Measurements from ENCODE around the gene DDX1. TPM values are rescaled to one million over a fixed set of nuclear protein-coding genes. Genes with fewer than 3 reads are reported as not detected.
A peak's percentile ranks its signal among the peaks of the same experiment; 100 is the strongest.
"Not testable (repeated sequence)": the region's sequence is repeated elsewhere in the genome, so short reads cannot be mapped to it uniquely, and the experiment has no call there.

The DDX1 gene
- 102 and 106 TPM in 2 replicates for total RNA-seq (2014; rRNA removed; shearing (Covaris generic))
- 88.1 and 99.9 TPM in 2 replicates for polyA plus RNA-seq (2016; fragmentation: Nextera tagmentation; extraction: Ambion mirVana)
- long read RNA-seq, transcript DDX1-201 (26 exons, 2,739 nt): major isoform, 48 of 78 reads
- long read RNA-seq, partial matches to known transcripts: 25 of 78 reads
- long read RNA-seq, other reads (novel, unspliced or antisense): 5 of 78 reads

DNA sequence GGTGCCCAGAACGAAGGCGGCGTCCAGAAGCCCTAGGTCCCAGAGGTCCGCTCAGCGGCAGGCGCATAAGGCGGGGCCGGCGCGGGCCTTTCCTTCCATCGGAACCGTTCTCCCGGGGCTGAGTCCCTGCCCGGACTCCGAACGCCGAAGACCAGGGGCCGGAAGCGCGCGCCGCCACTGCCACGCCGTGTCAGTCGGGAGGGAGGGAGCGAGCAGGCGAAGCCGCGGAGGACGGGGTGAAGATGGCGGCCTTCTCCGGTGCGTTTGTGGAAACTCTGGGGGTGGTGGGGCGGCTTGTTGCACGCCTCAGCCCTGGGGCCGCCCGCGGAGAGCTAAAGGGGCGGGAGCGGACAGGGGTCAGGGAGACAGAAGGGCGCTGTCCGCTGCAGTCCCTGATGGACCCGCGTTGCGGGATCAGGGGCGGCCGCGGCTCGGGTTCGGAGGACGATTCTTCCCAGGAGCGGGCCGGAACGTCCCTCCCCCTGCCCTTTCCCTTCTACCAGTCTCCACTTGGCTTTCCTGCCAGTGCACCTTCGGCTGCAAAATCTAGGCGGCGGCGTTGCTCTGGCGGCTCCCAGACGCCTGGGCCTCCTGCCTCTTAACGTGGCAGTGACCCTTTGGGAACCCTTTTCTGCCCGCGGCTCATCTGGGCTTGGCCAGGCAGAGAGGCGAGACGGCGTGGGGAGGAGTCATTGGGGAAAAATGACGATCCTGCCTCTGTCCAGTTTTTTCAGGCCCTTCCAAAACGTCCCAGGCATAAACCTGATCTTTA, at the start of gene DDX1:
Gene DDX1, plus strand, starts transcription at position 177 of the 772 bp plus-strand sequence. Its CDS starts 66 bp downstream, at position 243.
- Mint-ChIP-seq H3K36me3 (ENCODE audit: low read depth) (peaks cover 19% of the 10 kb centered on the region), H3K4me3 (peak within 1 kb of the TSS; percentile 94), H3K4me1 (peaks cover 14% of the 10 kb centered on the region), H3K27ac (peak within 1 kb of the TSS; percentile 96), H3K27me3 (ENCODE audit: insufficient read depth, low read depth, poor library complexity) (no peaks in the 10 kb centered on the region), H3K9me3 (no peaks in the 10 kb centered on the region; the same call in 2 of the 3 replicates)
- Histone ChIP-seq H3K9me2 (ENCODE audit: insufficient read depth) (no peaks in the 10 kb centered on the region), H2AFZ (peak within 1 kb of the TSS; percentile 94), H4K20me1 (replicated peaks; ENCODE audit: insufficient read depth) (peaks cover 16% of the 10 kb centered on the region), H3K4me1 (ENCODE audit: insufficient read depth) (peaks cover 11% of the 10 kb centered on the region), H3F3A (replicated peaks; ENCODE audit: low read depth) (no peaks in the 10 kb centered on the region), H3K4me3 (peak within 1 kb of the TSS; percentile 94), H3K27me3 (ENCODE audit: insufficient read depth) (no peaks in the 10 kb centered on the region), H3K36me3 (ENCODE audit: insufficient read depth) (peaks cover 25% of the 10 kb centered on the region), H3K79me2 (replicated peaks; ENCODE audit: insufficient read depth) (peaks cover 40% of the 10 kb centered on the region), H3K4me2 (peak within 1 kb of the TSS; percentile 95), H3K27ac (ENCODE audit: low read depth) (peak within 1 kb of the TSS; percentile 90)
- ATAC-seq: peak; percentile 95
- TF ChIP-seq CREB1 (CRISPR knock-in tag; IDR thresholded peaks at IDR 0.05; ENCODE audit: low read depth) (peak; percentile 74), POLR2AphosphoS5 (IDR thresholded peaks at IDR 0.05; ENCODE audit: low read depth) (peak; percentile 96), EZH2 (IDR thresholded peaks at IDR 0.05; ENCODE audit: low read depth, unreplicated experiment) (no peak)
- TF ChIP-seq, protein P1, sequence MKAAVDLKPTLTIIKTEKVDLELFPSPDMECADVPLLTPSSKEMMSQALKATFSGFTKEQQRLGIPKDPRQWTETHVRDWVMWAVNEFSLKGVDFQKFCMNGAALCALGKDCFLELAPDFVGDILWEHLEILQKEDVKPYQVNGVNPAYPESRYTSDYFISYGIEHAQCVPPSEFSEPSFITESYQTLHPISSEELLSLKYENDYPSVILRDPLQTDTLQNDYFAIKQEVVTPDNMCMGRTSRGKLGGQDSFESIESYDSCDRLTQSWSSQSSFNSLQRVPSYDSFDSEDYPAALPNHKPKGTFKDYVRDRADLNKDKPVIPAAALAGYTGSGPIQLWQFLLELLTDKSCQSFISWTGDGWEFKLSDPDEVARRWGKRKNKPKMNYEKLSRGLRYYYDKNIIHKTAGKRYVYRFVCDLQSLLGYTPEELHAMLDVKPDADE (IDR thresholded peaks at IDR 0.05): peak; percentile 85
- DNase-seq (ENCODE audit: low spot score): peak; percentile 89

DNA sequence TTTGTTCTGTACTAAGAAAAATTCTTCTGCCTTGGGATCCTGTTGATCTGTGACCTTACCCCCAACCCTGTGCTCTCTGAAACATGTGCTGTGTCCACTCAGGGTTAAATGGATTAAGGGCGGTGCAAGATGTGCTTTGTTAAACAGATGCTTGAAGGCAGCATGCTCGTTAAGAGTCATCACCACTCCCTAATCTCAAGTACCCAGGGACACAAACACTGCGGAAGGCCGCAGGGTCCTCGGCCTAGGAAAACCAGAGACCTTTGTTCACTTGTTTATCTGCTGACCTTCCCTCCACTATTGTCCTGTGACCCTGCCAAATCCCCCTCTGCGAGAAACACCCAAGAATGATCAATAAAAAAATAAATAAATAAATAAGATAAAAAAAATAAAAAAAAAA, 49.4 kb upstream of the DDX1 start:
- H3K27ac Mint-ChIP-seq; H3F3A ChIP-seq (replicated peaks; ENCODE audit: low read depth); H3K4me3 ChIP-seq; DNase-seq (ENCODE audit: low spot score); H3K36me3 ChIP-seq (ENCODE audit: insufficient read depth); H3K4me3 Mint-ChIP-seq; H3K9me2 ChIP-seq (ENCODE audit: insufficient read depth); H3K79me2 ChIP-seq (replicated peaks; ENCODE audit: insufficient read depth); H3K9me3 Mint-ChIP-seq; H3K4me2 ChIP-seq; ATAC-seq; H3K4me1 ChIP-seq (ENCODE audit: insufficient read depth); H3K27me3 Mint-ChIP-seq (ENCODE audit: insufficient read depth, low read depth, poor library complexity); H4K20me1 ChIP-seq (replicated peaks; ENCODE audit: insufficient read depth); H3K27ac ChIP-seq (ENCODE audit: low read depth); H3K27me3 ChIP-seq (ENCODE audit: insufficient read depth); H3K4me1 Mint-ChIP-seq; H2AFZ ChIP-seq: not testable (repeated sequence)
- H3K36me3 Mint-ChIP-seq (ENCODE audit: low read depth): peaks cover 26% of the 10 kb centered on the region

DNA sequence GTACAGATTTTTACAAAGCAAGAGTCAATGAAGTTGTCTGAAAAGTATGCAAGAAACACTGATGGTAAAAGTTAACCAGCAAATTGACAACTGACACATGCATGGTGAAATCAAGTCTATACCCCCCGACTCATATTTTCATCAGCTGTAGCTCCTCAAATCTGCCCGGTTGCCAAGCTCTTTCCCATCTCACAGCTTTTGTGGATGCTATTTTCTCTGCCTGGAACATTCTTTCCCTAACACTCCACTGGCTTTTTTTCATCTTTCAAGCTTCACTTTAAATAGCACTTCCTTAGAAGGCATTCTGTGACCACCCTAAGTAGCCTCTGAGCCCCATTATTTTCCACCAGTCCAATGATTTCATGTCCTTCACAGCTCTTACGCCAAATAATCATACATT, 48.6 kb upstream of the DDX1 start:
- ATAC-seq (no peak), DNase-seq (ENCODE audit: low spot score) (no peak)
- H3K27me3 Mint-ChIP-seq (ENCODE audit: insufficient read depth, low read depth, poor library complexity): no peaks in the 10 kb centered on the region
- H3K9me3 Mint-ChIP-seq: peaks cover 4% of the 10 kb centered on the region; the same call in 2 of the 3 replicates
- no peak overlapping the region for H3K4me3 Mint-ChIP-seq
- Histone ChIP-seq H3K4me3 (no peak overlapping the region), H3K4me1 (ENCODE audit: insufficient read depth) (no peaks in the 10 kb centered on the region), H3K4me2 (no peak overlapping the region), H3K9me2 (ENCODE audit: insufficient read depth) (no peaks in the 10 kb centered on the region), H3K27me3 (ENCODE audit: insufficient read depth) (no peaks in the 10 kb centered on the region), H4K20me1 (replicated peaks; ENCODE audit: insufficient read depth) (no peaks in the 10 kb centered on the region; the same call in 1 of the 2 replicates), H3F3A (replicated peaks; ENCODE audit: low read depth) (no peaks in the 10 kb centered on the region), H3K36me3 (ENCODE audit: insufficient read depth) (no peaks in the 10 kb centered on the region), H3K27ac (ENCODE audit: low read depth) (no peak overlapping the region), H2AFZ (no peak overlapping the region), H3K79me2 (replicated peaks; ENCODE audit: insufficient read depth) (no peaks in the 10 kb centered on the region)
- H3K27ac Mint-ChIP-seq: no peak overlapping the region
- H3K4me1 Mint-ChIP-seq: no peaks in the 10 kb centered on the region
- peaks cover 20% of the 10 kb centered on the region for H3K36me3 Mint-ChIP-seq (ENCODE audit: low read depth)
- TF ChIP-seq, protein P2, sequence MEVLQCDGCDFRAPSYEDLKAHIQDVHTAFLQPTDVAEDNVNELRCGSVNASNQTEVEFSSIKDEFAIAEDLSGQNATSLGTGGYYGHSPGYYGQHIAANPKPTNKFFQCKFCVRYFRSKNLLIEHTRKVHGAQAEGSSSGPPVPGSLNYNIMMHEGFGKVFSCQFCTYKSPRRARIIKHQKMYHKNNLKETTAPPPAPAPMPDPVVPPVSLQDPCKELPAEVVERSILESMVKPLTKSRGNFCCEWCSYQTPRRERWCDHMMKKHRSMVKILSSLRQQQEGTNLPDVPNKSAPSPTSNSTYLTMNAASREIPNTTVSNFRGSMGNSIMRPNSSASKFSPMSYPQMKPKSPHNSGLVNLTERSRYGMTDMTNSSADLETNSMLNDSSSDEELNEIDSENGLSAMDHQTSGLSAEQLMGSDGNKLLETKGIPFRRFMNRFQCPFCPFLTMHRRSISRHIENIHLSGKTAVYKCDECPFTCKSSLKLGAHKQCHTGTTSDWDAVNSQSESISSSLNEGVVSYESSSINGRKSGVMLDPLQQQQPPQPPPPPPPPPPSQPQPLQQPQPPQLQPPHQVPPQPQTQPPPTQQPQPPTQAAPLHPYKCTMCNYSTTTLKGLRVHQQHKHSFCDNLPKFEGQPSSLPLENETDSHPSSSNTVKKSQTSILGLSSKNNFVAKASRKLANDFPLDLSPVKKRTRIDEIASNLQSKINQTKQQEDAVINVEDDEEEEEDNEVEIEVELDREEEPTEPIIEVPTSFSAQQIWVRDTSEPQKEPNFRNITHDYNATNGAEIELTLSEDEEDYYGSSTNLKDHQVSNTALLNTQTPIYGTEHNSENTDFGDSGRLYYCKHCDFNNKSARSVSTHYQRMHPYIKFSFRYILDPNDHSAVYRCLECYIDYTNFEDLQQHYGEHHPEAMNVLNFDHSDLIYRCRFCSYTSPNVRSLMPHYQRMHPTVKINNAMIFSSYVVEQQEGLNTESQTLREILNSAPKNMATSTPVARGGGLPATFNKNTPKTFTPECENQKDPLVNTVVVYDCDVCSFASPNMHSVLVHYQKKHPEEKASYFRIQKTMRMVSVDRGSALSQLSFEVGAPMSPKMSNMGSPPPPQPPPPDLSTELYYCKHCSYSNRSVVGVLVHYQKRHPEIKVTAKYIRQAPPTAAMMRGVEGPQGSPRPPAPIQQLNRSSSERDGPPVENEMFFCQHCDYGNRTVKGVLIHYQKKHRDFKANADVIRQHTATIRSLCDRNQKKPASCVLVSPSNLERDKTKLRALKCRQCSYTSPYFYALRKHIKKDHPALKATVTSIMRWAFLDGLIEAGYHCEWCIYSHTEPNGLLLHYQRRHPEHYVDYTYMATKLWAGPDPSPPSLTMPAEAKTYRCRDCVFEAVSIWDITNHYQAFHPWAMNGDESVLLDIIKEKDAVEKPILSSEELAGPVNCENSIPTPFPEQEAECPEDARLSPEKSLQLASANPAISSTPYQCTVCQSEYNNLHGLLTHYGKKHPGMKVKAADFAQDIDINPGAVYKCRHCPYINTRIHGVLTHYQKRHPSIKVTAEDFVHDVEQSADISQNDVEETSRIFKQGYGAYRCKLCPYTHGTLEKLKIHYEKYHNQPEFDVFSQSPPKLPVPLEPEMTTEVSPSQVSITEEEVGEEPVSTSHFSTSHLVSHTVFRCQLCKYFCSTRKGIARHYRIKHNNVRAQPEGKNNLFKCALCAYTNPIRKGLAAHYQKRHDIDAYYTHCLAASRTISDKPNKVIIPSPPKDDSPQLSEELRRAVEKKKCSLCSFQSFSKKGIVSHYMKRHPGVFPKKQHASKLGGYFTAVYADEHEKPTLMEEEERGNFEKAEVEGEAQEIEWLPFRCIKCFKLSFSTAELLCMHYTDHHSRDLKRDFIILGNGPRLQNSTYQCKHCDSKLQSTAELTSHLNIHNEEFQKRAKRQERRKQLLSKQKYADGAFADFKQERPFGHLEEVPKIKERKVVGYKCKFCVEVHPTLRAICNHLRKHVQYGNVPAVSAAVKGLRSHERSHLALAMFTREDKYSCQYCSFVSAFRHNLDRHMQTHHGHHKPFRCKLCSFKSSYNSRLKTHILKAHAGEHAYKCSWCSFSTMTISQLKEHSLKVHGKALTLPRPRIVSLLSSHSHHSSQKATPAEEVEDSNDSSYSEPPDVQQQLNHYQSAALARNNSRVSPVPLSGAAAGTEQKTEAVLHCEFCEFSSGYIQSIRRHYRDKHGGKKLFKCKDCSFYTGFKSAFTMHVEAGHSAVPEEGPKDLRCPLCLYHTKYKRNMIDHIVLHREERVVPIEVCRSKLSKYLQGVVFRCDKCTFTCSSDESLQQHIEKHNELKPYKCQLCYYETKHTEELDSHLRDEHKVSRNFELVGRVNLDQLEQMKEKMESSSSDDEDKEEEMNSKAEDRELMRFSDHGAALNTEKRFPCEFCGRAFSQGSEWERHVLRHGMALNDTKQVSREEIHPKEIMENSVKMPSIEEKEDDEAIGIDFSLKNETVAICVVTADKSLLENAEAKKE (CRISPR knock-in tag; IDR thresholded peaks at IDR 0.05): no peak
- TF ChIP-seq STAT1 (IDR thresholded peaks at IDR 0.05; ENCODE audit: unreplicated experiment) (no peak), ZNF331 (CRISPR knock-in tag; IDR thresholded peaks at IDR 0.05; ENCODE audit: low read depth) (no peak), EZH2 (IDR thresholded peaks at IDR 0.05; ENCODE audit: low read depth, unreplicated experiment) (no peak), ZNF114 (CRISPR knock-in tag; IDR thresholded peaks at IDR 0.05) (no peak)

Measured in GM23338 (cell line).